Measurements from ENCODE around the gene TMEM250.
"Not testable (repeated sequence)": the region's sequence is repeated elsewhere in the genome, so short reads cannot be mapped to it uniquely, and the experiment has no call there.

The TMEM250 gene

DNA sequence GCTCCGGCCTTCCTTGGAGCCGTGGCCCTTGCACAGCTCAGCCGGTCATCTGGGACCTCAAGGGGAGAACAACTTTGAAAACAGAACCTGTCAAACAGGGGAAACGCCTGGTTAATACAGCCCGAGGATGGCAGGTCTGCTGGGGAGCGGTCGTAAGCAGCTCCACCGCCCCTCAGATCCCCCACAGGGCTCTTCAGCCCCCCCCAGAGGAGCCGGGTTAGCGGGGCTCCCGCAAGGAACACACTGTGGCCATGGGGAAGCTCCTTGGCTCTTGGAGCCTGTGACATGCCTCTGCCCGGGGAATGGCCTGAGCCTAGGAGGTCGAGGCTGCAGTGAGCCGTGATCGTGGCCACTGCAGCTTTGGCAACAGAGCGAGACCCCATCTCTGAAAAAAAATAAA is 6.8 kb downstream of the TMEM250 start:
- DNase-seq (ENCODE audit: low read depth, low spot score), result no peak

DNA sequence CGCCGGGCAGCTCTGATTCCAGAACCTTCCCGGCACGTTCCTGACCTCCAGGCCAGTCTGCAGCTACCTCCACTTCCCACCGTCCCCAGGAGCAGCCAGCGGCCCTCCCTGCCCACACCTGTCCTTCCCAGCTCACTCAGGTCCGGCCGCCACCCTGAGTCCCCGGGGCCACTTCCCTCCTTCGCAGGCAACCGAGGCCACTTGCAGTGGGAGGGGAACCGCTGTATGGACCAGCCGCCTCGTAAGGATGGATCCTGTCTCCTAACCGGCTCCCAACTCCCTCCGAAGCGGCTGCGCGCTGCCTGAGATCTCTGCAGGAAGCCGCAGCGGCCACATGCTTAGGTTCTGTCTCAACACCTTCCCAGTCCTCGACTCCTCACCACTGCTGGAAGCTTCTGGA is 7.5 kb downstream of the TMEM250 start:
- DNase-seq (ENCODE audit: low read depth, low spot score), result no peak

DNA sequence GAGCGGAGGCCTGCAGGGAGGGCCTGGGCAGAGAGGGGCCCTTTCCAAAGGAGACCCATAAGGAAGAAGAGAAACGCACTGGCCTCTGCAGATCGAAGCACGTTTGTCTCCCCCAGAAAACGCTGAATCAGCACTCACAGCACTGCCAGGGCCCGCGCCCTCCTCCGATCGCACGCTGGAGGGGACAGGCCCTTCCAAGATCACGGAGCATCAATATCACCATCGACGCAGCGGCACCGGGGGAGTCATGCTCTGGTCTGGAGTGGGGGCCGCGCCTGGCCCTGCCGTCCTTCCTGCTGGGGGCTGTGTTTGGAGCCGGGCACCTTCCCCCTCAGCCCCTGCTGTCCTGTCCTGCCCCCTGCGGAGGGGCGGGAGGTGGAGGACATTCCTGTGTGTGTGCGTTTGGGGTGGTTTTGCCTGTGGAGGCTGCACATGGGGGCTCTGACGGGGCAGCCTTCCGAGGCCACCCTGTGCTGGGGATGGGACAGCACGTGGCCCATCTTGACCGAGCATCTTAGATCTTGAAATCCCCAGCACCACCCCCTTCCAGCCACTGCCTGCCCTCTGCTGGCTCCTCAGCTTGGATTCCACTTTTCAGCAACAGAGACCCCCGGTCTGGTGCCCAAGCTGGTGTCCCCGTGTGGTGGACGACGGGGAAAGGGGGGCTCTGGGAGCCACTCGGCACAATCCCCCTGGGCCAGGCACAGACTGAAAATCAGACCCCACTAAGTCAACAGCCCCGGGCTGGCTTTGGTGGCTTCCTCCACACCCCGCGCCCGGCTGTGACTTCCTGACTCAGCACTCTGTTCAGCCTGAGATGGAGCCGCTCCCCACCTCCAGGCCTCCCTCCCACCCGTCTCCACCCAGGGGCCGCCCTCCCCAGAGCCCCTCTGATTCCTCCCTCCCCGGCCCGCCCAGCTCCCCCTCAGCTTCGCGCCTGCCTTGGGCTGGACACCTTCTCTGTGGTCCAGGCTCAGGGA is 8.3 kb downstream of the TMEM250 start:
- DNase-seq (ENCODE audit: low read depth, low spot score), result peak; percentile 55

DNA sequence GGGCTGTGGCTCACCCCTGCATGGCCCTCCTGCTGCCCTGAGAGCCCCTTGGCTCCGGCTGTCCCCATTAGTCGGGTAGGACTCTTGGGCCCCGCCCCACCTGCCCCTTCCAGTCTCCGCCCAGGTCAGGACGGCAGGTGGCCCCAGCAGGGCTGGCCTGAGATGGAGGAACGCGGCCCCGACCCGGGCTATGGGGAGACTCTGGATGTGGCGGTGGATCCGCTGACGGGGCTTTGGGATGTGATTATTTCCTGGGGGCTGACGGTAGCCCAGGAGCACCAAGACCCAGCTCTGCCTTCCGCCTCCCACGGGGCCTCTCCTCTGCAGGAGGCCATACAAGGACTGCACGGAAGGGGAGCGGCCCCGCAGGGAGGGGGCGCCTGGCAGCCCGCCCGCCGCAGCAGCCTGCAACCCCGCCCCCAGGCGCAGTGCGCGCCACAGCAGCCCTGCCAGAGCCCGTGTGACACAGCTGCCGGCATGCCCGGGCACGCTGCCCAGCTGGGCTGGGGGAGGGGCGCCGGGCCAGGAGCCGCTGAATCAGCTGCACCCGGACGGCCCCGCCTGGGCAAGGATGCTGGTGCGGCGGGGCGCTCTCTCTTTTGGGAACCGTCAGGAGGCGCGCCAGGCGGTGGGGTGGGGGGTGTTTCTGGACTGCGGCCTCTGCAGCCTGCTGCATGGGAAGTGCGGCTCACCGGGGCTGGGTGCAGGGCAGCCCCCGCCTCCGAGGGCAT is 9.2 kb downstream of the TMEM250 start:
- DNase-seq (ENCODE audit: low read depth, low spot score), result peak; percentile 98

DNA sequence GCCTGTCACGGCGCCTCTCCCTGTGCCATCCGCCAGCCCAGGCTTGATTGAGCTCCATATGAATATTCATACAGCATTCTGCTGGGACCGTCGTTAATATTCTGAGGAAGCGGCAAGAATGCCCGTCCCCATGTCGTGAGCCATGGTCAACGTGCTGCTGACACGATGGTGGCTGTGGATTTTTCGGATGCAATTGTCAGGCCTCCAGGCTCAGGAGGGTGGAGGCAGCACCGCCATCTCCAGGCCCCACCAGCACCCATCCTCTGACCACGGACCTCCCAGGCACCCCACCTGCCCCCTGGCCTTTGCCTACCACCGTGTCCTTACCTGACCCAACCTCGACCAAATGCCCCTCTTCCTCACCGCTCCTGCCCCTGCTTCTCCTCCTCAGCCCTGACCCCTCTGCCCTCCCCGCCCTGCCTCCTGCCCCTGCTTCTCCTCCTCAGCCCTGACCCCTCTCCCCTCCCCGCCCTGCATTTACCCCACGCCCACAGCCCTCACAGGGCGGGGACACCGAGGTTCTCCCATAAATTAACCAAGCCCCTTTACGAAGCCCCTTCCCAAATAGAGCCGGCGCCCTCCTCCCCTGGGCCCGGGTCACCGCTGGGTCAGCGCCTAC is 9.9 kb downstream of the TMEM250 start:
- DNase-seq (ENCODE audit: low read depth, low spot score), result no peak

DNA sequence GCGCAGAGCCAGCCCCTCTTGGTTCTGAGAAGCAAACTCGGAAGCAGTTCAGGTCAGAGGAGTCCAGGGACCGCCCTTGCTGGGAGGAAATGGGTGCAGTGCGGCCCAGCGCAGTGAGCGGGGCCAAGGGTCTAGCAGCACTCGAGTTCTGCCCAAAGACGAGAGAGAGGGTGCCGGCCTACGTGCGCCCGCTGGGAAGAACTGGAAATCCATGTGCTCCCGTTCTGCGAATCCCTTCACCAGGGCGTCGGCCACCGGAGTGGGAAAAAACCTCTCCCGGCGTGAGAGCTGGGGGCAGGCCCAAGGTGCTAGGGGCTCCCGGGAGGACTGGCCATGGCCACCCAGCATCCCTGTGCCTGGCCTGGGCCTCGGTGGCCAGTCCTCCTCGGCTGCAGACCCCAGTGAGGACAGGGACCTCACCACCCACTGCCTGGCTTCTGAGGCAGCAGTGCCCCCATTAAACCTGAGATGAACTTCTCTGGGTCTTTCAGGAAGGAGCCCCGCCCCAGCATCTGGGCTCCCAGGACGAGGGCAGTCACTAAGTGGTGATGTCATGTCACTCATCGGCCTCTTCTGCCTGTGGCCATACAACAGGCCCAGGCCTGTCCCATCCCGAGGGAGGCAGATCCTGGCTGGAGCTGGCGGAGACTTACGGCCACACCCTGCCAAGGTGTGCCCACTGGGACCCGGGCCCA is 10.6 kb downstream of the TMEM250 start:
- DNase-seq (ENCODE audit: low read depth, low spot score), result no peak

DNA sequence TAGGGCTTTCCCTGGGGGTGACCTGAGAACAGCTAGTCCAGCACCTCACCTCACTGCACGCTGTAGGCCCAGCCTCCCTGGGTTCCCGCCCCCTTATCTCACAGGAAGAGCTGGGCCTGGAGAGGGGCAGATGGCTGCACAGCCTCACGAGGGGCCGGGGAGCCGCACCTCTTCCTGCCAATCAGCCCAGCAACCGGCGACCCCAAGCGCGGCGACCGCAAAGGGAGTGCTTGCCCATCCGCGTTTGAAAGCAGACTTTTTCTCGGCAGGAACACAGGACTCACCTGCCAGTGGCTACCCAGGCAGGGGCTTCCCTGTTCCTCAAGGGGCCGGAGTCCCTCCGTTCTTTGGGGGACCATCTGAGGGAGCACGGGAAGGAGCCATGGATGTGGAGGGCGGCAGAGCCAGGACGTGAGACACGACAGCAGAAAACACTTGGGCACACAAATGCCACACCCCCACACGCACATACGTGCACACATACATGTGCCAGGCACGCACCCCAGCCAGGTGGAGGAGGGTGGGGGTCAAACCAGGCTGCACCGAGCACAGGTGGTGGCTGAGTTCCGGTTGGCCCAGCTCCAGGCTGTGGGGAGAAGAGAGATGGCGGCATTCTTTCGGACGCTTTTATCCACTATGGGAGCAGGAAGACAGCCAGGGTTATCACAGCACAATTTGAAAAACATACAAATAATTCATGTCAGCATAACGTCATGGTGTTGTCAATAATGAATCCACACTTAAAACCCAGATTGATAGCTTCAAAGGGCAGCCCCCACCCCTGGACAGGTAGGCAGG is 11.3 kb downstream of the TMEM250 start:
- DNase-seq (ENCODE audit: low read depth, low spot score), result no peak

DNA sequence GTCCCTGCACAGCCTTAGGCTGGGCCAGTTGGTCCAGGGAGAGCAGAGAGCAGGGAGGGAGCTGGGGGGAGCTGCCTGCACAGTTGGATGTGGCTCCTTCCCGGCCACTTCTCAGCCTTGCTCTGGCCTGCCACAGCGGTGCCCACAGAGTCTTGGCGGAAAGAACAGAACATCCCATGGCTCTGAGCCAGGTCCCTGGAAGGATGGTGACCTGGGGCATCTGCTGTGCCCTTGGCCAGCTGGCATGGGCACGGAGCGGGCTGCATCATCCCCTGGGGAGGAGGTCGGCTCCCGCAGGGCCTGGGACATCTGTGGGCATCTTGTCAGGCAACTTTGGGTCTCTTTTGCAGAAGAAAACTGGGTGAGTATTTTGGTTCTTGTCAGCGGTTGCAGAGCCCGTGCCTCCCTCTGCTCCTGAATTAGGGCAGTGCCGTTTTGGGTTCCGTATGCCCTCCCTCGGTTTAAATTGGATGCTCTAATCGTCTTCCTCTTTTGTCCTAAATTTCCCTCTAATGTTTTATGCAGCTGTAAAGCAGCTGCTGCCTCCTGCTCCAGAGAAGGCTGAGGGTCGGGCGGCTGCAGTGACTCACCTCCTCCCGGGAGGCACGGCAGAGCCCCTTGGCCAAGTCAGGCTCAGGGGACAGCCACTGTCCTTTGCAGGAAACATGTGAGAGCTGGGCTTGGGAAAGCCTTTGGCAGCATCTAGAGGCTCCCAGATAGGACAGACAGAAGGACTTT is 13.1 kb downstream of the TMEM250 start:
- peak; percentile 47 for DNase-seq (ENCODE audit: low read depth, low spot score)

DNA sequence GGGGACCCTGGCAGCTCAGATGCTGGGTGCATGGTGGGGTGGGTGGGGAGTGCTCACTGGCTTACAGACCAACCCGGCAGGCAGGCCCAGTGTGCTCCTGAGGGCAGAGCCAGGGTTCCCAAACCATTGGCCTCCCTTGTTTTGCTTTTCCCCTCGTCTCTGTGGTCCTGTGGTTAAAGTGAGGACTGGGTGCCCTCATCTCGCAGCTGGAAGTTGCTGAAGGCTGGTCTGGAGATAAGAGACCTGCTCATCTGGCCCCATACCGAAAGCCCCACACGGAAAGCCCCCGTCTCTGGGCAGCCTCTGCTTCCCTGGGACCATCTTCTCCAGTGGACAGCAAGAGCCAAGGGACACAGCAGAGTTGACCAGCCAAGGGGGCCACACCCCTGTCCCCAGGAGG is 13.8 kb downstream of the TMEM250 start:
- DNase-seq (ENCODE audit: low read depth, low spot score), result no peak

DNA sequence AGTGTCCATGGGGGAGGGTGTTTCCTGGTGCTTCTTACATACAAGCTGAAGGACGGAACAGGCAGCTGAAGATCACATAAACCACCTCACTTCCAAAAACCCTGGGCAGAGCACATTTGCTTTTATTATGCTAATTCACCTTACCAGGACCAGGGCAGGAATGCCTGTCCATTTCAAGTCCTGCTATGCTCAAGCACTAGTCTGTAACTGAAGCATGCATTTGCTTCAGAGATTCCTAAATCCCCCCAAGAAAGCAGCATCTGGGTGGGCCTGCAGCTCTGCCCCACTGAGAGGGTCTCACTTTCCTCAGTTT is 14.2 kb downstream of the TMEM250 start:
- DNase-seq (ENCODE audit: low read depth, low spot score), result no peak

DNA sequence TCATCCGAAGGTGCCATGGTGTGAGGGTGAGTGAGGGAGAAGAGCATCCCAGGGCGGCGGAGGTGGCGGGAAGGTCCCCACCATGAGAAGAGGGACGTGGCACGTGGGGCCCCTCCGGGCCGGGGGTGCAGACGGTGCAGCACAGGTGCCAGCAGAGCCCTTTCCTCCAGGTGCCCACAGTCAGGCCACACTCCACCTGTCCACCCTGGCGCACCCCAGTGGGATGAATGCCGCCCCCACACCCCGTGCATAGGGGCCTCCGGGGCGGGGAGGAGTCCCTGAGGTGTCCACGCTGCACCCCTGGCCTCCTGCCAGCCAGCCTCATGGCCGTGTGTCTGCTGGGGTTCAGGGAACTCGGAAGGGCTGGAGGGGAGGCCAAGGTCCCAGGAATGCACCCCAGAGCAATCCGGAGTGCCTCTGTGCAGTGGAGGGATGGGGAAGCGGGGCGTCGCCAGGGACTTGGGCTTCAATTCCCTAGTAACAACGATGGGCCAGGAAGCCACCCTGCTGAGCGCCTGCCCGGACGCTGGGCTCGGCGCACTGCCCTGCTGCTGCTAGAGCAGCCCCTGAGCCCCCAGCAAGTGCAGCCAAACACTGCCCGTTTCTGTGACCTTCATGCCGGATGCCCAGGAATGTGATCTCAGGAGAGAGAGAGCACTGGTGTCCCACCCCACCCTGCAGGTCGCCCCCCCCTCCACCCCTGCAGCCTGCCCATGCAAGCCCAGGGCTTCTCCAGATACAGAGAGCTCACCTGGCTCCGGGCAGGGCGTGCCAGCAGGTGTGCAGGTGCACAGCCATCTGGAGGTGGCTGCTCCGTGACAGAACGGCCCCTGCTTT is 14.8 kb downstream of the TMEM250 start:
- DNase-seq (ENCODE audit: low read depth, low spot score), result no peak

DNA sequence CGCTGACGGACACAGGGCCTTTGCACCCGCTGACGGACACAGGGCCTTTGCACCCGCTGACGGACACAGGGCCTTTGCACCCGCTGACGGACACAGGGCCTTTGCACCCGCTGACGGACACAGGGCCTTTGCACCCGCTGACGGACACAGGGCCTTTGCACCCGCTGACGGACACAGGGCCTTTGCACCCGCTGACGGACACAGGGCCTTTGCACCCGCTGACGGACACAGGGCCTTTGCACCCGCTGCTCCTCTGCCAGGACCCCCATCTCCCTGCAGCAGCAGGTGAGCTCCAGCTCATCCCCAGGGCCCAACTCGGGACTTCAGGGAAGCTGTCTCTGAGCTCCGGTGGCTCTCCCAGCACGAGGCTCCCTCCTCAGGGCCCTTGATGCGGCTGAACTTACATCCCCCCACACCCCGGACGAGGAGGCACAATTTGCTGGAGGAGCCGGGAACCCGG is 17.0 kb downstream of the TMEM250 start:
- not testable (repeated sequence) for DNase-seq (ENCODE audit: low read depth, low spot score)

DNA sequence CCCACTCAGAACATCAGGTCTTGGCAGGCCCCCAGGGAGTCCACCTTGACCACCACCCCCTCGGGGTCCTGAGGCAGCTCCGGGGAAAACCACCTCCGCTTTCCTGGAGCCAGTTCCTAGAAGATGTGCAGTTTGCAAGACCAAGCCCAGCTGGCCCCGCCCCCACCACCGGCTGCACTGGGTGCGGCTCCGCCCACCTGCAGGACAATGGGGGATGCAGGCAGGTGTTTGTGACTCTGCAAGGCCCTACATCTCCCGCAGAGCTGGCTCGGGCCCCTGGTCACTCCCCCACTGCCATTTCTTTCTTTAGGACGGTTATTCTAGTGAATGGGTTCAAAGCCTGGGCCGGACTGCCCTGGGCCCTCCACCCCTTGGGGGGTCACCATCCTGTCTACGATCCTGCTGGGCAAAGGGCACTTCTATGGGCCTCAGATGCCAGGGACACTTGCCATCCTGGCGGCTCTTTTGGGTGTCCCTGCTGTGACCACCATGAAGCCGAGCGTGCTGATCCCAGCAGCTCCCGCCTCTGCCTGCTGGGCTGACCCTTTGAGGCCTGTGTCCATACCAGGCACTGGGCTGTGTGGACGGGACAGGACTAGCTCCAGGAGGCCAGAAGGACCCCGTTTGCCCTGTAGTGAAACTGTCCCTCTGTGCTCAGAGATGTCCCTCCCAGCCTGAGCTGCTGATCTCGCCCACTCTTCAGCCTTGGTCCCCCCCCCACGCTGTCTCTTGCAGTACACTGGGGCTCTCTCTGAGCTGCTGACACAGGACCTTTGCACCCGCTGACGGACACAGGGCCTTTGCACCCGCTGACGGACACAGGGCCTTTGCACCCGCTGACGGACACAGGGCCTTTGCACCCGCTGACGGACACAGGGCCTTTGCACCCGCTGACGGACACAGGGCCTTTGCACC is 17.7 kb downstream of the TMEM250 start:
- no peak for DNase-seq (ENCODE audit: low read depth, low spot score)

DNA sequence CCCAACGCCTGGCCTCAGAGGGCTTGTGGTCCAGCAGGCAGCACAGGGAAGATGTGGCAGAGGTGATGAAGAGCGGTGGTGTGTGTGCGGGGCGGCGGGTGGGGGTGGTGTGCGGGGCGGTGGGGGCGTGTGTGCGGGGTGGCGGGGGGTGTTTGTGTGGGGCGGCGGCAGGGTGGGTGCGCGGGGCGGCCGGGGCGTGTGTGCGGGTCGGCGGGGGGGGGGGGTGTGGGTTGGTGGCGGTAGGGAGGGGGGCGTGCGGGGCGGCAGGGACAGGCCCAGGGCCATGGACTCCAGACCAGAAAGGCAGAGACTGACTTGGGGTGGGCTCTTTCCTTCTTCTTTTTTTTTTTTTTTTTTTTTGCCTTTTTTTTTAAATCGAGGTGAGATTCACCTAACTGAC is 19.1 kb downstream of the TMEM250 start:
- no peak for DNase-seq (ENCODE audit: low read depth, low spot score)

DNA sequence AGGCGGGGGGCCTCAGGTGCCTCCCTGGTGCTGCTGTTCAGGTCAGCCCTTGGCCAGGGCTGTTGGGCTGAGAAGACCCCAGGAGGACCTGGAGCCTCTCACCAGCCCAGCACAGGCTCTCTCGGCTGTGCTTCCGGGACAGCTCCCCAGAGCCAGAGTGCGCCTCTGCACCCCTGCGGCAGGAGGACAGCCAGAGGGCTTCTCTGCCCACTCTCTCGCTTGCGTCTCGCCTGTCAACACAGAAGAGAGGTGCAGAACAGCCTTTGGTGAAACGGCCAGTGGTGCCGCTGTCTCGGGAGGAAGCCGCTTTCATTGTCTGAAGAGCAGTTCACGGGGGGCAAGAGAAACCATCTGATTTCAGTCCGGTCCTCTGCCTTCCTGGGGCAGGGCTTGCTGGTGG is 19.8 kb downstream of the TMEM250 start:
- no peak for DNase-seq (ENCODE audit: low read depth, low spot score)

DNA sequence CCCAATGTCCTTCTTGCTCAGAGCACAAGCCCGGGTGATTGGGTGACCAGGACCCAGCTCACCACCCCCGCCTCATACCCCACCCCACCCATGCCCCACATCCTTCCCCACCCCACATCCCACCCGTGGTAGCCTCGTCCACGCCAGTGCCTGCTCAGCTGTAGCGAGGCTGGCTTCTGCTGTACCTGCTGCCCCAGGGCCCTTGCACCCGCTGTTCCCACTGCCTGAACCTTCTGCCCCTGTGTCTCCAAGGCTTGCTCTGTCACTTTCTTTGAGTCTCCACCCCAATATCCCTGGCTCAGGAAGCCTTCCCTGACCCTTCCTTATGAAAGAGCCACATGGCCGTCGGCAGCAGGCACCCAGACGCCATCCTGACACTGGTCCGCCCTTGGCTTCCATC is 20.5 kb downstream of the TMEM250 start:
- no peak for DNase-seq (ENCODE audit: low read depth, low spot score)

DNA sequence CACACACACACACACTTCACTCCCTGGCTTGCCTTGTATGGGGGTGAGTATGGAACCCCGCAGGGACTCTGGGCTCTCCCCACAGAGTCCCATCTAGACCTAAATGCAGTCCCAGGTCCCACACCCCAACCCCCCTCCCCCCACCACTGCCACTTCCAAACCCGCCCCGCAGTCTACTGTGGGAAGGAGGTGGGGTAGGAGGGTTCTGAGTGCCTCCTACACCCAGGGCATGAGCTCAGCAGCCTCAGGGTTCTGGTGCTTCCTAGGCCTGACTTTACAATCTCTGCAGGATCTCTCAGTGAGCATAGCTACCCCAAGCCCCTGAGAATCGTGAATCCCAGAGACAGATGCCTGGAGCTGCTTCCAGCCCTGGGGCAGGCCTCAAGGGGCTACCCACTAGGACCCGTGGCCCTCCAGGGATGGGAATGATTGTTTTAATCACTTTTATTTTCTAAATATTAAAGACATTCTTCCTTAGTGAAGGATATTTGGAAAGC is 22.1 kb downstream of the TMEM250 start:
- DNase-seq (ENCODE audit: low read depth, low spot score), result no peak

Data from astrocyte of the hippocampus (primary cell).